K562 (cell line): ENCODE data around the gene MAST4. TPM values are rescaled to one million over a fixed set of nuclear protein-coding genes. Genes with fewer than 3 reads are reported as not detected.
A peak's percentile ranks its signal among the peaks of the same experiment; 100 is the strongest.

Source experiments
- NCOA2 ChIP-seq, 2 experiments: fragments of 450-650 bp; IDR thresholded peaks; 2 replicates each; pipeline ENCODE4 v1.6.1; 2018; ENCODE audit warnings: mild to moderate bottlenecking in 2 of 2, moderate library complexity in 1 of 2; ENCODE audit not compliant: partially characterized antibody in 2 of 2
- XRCC3 ChIP-seq: fragments of 450-650 bp; IDR thresholded peaks from 2 replicates; pipeline ENCODE4 v1.6.1; 2017; ENCODE audit warnings: mild to moderate bottlenecking, moderate library complexity
- YY1 ChIP-seq, 3 experiments: IDR thresholded peaks; 2 replicates each; pipeline ENCODE4 v1.6.1; 2011; ENCODE audit warnings: low read length in 2 of 3, mild to moderate bottlenecking in 2 of 3, moderate library complexity in 2 of 3, borderline replicate concordance in 1 of 3, control low read depth in 1 of 3, low read depth in 1 of 3; ENCODE audit not compliant: insufficient read depth in 3 of 3, insufficient replicate concordance in 2 of 3, control insufficient read depth in 1 of 3, insufficient read length in 1 of 3; ENCODE audit errors: extremely low read depth in 1 of 3
- ZBTB1 ChIP-seq: sonication (generic); formaldehyde crosslinking; IDR thresholded peaks from 2 replicates; pipeline ENCODE4 v1.8.1; 2023; ENCODE audit warnings: missing genetic modification reagents, low read depth, mild to moderate bottlenecking, borderline replicate concordance
- ZFPM2 ChIP-seq: fragments of 250-450 bp; sonication (Bioruptor Pico); IDR thresholded peaks from 2 replicates; pipeline ENCODE4 v1.5.1; 2022; ENCODE audit warnings: mild to moderate bottlenecking
- ZNF121 ChIP-seq: sonication (generic); formaldehyde crosslinking; conservative IDR thresholded peaks from 2 replicates; pipeline ENCODE4 v1.8.0; 2022; ENCODE audit warnings: missing genetic modification reagents
- polyA plus RNA-seq, 8 experiments: library from polyadenylated mRNA; depleted of rRNA in 4 of 8; stranded (reverse) in 5 of 8; unstranded in 3 of 8; fragments of >200 nt; fragmentation: Nextera tagmentation in 2 of 8; fragmentation: Illumina TruSeq in 1 of 8; extraction: Ambion mirVana in 2 of 8; extraction: Trizol in 1 of 8; gene quantifications; 2 replicates each; pipeline versions ENCODE4 v1.2.1 to v1.2.3, GENCODE V29; 2011 to 2014; ENCODE audit warnings: inconsistent platforms in 1 of 8, missing spikeins in 1 of 8
- total RNA-seq, 7 experiments: library from RNA; depleted of rRNA in 6 of 7; stranded (reverse); fragments of >200 nt in 6 of 7; fragmentation: Illumina TruSeq in 2 of 7; extraction: Trizol in 2 of 7; gene quantifications; 2 replicates each; pipeline versions ENCODE4 v1.2.1 to v1.2.3, GENCODE V29; 2011 to 2021; ENCODE audit warnings: low replicate concordance in 1 of 7
- TF ChIP-seq, protein P1 (sequence below): fragments of 450-650 bp; IDR thresholded peaks from 2 replicates; pipeline ENCODE4 v1.7.1; 2018; ENCODE audit warnings: mild to moderate bottlenecking, low read depth; ENCODE audit not compliant: partially characterized antibody
- TF ChIP-seq, protein P2 (sequence below): fragments of 250-450 bp; sonication (Bioruptor Pico); IDR thresholded peaks from 2 replicates; pipeline ENCODE4 v1.5.0; 2020; ENCODE audit warnings: mild to moderate bottlenecking, borderline replicate concordance
- TF ChIP-seq, protein P3 (sequence below): fragments of 250-450 bp; sonication (Bioruptor Pico); IDR thresholded peaks from 2 replicates; pipeline ENCODE4 v1.8.0; 2022; ENCODE audit warnings: inconsistent platforms, mild to moderate bottlenecking, moderate library complexity, borderline replicate concordance
- TF ChIP-seq, protein P4 (sequence below), 3 experiments: IDR thresholded peaks in 2 of 3; conservative IDR thresholded peaks in 1 of 3; 2 replicates each; pipeline ENCODE4 v1.5.1; 2011 to 2012; ENCODE audit warnings: low read length in 3 of 3, mild to moderate bottlenecking in 3 of 3, control low read depth in 2 of 3, improper control_type of control experiment in 1 of 3, inconsistent platforms in 1 of 3, low read depth in 1 of 3, mixed read lengths in 1 of 3, moderate library complexity in 1 of 3; ENCODE audit not compliant: insufficient read depth in 2 of 3
- TF ChIP-seq, protein P5 (sequence below): IDR thresholded peaks from 2 replicates; pipeline ENCODE4 v1.6.1; 2012; ENCODE audit warnings: low read depth, low read length, improper control_type of control experiment, borderline replicate concordance
- TF ChIP-seq, protein P6 (sequence below): fragments of 450-650 bp; formaldehyde crosslinking; IDR thresholded peaks from 2 replicates; pipeline ENCODE4 v1.4.0; 2020; ENCODE audit warnings: mild to moderate bottlenecking

Gene MAST4
- total and polyA plus RNA-seq, 9 of the 15 experiments (the other 6 are each of a cell fraction or from before 2014, with no cell fraction given) = 0.88 to 10.1 (median 5.2) TPM

DNA sequence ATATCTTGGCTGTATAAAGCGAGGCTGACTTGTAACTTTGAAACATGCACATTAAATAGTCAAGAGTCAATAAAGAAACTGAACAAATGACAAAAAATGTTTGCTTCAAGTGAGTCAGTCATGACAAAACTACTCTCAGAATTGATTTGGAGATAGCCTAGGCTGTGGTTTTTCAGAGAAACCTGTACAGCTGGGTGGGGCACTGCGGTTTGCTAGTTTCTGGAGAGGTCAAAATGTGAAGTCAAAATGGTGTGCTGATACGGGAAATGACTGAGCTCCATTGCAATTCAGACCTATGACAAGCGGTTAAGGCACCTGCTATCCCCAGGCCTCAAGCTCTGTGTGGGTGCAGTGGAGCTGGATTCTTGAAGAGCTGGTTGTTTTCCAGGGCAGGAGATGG is 610.7 kb downstream of the MAST4 start (continued):
- TF ChIP-seq, protein P1, sequence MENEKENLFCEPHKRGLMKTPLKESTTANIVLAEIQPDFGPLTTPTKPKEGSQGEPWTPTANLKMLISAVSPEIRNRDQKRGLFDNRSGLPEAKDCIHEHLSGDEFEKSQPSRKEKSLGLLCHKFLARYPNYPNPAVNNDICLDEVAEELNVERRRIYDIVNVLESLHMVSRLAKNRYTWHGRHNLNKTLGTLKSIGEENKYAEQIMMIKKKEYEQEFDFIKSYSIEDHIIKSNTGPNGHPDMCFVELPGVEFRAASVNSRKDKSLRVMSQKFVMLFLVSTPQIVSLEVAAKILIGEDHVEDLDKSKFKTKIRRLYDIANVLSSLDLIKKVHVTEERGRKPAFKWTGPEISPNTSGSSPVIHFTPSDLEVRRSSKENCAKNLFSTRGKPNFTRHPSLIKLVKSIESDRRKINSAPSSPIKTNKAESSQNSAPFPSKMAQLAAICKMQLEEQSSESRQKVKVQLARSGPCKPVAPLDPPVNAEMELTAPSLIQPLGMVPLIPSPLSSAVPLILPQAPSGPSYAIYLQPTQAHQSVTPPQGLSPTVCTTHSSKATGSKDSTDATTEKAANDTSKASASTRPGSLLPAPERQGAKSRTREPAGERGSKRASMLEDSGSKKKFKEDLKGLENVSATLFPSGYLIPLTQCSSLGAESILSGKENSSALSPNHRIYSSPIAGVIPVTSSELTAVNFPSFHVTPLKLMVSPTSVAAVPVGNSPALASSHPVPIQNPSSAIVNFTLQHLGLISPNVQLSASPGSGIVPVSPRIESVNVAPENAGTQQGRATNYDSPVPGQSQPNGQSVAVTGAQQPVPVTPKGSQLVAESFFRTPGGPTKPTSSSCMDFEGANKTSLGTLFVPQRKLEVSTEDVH = no peak
- TF ChIP-seq ZBTB1 (peak; percentile 59; the same call in 1 of the 2 replicates), ZFPM2 (no peak), YY1 (IDR thresholded peaks at IDR 0.05; ENCODE audit: borderline replicate concordance in 1 of 3, control insufficient read depth in 1 of 3, extremely low read depth in 1 of 3, insufficient read depth in 3 of 3, insufficient read length in 1 of 3, insufficient replicate concordance in 2 of 3, low read depth in 1 of 3, low read length in 2 of 3) (peak in 2 of 3 experiments; percentile 48 to 56), NCOA2 (IDR thresholded peaks at IDR 0.05; ENCODE audit: partially characterized antibody in 2 of 2) (peak in 1 of 2 experiments; percentile 34), XRCC3 (no peak), ZNF121 (CRISPR knock-in tag) (no peak)
- TF ChIP-seq, protein P2, sequence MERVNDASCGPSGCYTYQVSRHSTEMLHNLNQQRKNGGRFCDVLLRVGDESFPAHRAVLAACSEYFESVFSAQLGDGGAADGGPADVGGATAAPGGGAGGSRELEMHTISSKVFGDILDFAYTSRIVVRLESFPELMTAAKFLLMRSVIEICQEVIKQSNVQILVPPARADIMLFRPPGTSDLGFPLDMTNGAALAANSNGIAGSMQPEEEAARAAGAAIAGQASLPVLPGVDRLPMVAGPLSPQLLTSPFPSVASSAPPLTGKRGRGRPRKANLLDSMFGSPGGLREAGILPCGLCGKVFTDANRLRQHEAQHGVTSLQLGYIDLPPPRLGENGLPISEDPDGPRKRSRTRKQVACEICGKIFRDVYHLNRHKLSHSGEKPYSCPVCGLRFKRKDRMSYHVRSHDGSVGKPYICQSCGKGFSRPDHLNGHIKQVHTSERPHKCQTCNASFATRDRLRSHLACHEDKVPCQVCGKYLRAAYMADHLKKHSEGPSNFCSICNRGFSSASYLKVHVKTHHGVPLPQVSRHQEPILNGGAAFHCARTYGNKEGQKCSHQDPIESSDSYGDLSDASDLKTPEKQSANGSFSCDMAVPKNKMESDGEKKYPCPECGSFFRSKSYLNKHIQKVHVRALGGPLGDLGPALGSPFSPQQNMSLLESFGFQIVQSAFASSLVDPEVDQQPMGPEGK (CRISPR knock-in tag) = no peak
- TF ChIP-seq, protein P3, sequence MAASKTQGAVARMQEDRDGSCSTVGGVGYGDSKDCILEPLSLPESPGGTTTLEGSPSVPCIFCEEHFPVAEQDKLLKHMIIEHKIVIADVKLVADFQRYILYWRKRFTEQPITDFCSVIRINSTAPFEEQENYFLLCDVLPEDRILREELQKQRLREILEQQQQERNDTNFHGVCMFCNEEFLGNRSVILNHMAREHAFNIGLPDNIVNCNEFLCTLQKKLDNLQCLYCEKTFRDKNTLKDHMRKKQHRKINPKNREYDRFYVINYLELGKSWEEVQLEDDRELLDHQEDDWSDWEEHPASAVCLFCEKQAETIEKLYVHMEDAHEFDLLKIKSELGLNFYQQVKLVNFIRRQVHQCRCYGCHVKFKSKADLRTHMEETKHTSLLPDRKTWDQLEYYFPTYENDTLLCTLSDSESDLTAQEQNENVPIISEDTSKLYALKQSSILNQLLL (CRISPR knock-in tag) = no peak
- TF ChIP-seq, protein P4, sequence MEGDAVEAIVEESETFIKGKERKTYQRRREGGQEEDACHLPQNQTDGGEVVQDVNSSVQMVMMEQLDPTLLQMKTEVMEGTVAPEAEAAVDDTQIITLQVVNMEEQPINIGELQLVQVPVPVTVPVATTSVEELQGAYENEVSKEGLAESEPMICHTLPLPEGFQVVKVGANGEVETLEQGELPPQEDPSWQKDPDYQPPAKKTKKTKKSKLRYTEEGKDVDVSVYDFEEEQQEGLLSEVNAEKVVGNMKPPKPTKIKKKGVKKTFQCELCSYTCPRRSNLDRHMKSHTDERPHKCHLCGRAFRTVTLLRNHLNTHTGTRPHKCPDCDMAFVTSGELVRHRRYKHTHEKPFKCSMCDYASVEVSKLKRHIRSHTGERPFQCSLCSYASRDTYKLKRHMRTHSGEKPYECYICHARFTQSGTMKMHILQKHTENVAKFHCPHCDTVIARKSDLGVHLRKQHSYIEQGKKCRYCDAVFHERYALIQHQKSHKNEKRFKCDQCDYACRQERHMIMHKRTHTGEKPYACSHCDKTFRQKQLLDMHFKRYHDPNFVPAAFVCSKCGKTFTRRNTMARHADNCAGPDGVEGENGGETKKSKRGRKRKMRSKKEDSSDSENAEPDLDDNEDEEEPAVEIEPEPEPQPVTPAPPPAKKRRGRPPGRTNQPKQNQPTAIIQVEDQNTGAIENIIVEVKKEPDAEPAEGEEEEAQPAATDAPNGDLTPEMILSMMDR (IDR thresholded peaks at IDR 0.05 in 2 of 3, conservative IDR thresholded peaks at IDR 0.05 in 1 of 3; ENCODE audit: insufficient read depth in 2 of 3, low read depth in 1 of 3, low read length in 3 of 3) = no peak
- TF ChIP-seq, protein P5, sequence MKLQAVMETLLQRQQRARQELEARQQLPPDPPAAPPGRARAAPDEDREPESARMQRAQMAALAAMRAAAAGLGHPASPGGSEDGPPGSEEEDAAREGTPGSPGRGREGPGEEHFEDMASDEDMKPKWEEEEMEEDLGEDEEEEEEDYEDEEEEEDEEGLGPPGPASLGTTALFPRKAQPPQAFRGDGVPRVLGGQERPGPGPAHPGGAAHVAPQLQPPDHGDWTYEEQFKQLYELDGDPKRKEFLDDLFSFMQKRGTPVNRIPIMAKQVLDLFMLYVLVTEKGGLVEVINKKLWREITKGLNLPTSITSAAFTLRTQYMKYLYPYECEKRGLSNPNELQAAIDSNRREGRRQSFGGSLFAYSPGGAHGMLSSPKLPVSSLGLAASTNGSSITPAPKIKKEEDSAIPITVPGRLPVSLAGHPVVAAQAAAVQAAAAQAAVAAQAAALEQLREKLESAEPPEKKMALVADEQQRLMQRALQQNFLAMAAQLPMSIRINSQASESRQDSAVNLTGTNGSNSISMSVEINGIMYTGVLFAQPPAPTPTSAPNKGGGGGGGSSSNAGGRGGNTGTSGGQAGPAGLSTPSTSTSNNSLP = no peak
- TF ChIP-seq, protein P6, sequence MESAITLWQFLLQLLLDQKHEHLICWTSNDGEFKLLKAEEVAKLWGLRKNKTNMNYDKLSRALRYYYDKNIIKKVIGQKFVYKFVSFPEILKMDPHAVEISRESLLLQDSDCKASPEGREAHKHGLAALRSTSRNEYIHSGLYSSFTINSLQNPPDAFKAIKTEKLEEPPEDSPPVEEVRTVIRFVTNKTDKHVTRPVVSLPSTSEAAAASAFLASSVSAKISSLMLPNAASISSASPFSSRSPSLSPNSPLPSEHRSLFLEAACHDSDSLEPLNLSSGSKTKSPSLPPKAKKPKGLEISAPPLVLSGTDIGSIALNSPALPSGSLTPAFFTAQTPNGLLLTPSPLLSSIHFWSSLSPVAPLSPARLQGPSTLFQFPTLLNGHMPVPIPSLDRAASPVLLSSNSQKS (CRISPR knock-in tag) = no peak
